RWPE2 (cell line): Measurements from ENCODE around the gene TIRAP.

Experiments used
- ATAC-seq: fragments of 200-7000 bp; cut with Tn5 transposase; 3 replicates; pipeline ENCODE4 v1.9.1; 2021; ENCODE audit warnings: low read depth
- DNase-seq: peaks from one replicate; pipeline ENCODE4 v3.0.0-alpha.2; 2020; ENCODE audit warnings: low spot score
- H3K27ac ChIP-seq: fragments of 450-650 bp; 2 replicates; pipeline ENCODE4 v1.5.1; 2017; ENCODE audit warnings: mild to moderate bottlenecking; ENCODE audit not compliant: poor library complexity, severe bottlenecking
- H3K27me3 ChIP-seq: fragments of 250-450 bp; sonication (Bioruptor Pico); 2 replicates; pipeline ENCODE4 v1.5.1; 2021; ENCODE audit warnings: mild to moderate bottlenecking, moderate library complexity; ENCODE audit not compliant: insufficient read depth, poor library complexity, severe bottlenecking
- H3K36me3 ChIP-seq: fragments of 250-450 bp; sonication (Bioruptor Pico); 2 replicates; pipeline ENCODE4 v1.5.1; 2020; ENCODE audit warnings: low read depth, mild to moderate bottlenecking, moderate library complexity
- H3K4me1 ChIP-seq: fragments of 250-450 bp; sonication (Bioruptor Pico); 2 replicates; pipeline ENCODE4 v1.5.1; 2021; ENCODE audit warnings: mild to moderate bottlenecking, moderate library complexity; ENCODE audit not compliant: insufficient read depth, poor library complexity, severe bottlenecking
- H3K4me3 ChIP-seq: fragments of 250-450 bp; sonication (Bioruptor Pico); 2 replicates; pipeline ENCODE4 v1.5.1; 2021; ENCODE audit warnings: mild to moderate bottlenecking, moderate library complexity; ENCODE audit not compliant: severe bottlenecking
- H3K9me3 ChIP-seq: fragments of 250-450 bp; sonication (Bioruptor Pico); 2 replicates; pipeline ENCODE4 v1.5.1; 2021; ENCODE audit warnings: mild to moderate bottlenecking, moderate library complexity; ENCODE audit not compliant: severe bottlenecking
- TF ChIP-seq, protein P1 (sequence below): fragments of 450-650 bp; IDR thresholded peaks from one replicate; pipeline ENCODE4 v1.5.1; 2017; ENCODE audit warnings: mild to moderate bottlenecking, moderate library complexity; ENCODE audit not compliant: poor library complexity, severe bottlenecking

TIRAP gene

DNA sequence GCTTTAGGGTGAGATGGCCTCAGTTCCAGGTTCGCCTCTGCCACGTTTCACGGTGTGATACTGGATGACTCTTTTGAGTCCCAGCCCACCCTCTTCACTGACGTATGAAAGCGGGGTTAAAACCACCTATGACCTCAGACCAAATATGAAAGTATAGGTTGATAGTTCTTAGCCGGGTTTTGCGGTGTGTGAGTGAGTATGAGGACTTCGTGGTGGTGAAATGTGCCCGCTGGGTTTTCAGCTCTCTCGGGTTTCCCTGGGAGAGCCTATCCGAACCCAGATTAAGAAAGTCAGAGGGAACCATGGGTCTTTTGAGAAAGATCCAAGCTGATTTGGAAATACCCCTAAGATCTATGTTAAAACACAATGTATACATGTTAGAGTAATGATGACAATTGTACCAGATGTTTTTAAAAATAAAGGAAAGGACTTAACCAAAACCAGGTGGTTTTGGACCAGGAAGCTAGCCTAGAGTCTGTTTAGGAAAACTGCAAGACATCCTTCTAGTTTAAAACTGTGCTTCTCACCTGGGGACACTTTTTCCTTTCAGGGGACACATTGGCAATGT lies 46.8 kb downstream of the TIRAP start:
- Histone ChIP-seq H3K27ac (no peak overlapping the region), H3K27me3 (no peaks in the 10 kb centered on the region), H3K9me3 (no peaks in the 10 kb centered on the region), H3K36me3 (no peaks in the 10 kb centered on the region), H3K4me3 (no peak overlapping the region), H3K4me1 (peaks cover 7% of the 10 kb centered on the region)
- no peak for ATAC-seq
- TF ChIP-seq, protein P1, sequence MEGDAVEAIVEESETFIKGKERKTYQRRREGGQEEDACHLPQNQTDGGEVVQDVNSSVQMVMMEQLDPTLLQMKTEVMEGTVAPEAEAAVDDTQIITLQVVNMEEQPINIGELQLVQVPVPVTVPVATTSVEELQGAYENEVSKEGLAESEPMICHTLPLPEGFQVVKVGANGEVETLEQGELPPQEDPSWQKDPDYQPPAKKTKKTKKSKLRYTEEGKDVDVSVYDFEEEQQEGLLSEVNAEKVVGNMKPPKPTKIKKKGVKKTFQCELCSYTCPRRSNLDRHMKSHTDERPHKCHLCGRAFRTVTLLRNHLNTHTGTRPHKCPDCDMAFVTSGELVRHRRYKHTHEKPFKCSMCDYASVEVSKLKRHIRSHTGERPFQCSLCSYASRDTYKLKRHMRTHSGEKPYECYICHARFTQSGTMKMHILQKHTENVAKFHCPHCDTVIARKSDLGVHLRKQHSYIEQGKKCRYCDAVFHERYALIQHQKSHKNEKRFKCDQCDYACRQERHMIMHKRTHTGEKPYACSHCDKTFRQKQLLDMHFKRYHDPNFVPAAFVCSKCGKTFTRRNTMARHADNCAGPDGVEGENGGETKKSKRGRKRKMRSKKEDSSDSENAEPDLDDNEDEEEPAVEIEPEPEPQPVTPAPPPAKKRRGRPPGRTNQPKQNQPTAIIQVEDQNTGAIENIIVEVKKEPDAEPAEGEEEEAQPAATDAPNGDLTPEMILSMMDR: no peak
- no peak for DNase-seq

DNA sequence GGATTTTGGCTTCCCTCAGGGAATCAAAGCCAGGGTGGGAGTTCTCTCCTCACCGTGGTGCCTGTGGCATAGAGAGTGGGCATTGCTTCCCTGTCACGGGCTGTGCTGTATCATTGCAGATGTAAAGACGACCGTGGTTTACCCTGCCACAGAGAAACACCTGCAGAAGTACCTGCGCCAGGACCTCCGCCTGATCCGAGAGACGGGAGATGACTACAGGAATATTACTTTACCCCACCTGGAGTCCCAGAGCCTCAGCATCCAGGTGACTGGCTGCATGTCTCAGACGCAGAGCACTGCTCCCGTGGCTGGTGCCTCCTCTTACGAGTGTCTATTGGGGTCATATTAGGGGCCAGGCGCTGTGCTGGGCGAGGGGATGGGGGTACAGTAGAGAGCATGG lies 48.4 kb downstream of the TIRAP start:
- DNase-seq: no peak
- H3K27ac ChIP-seq: no peak overlapping the region

DNA sequence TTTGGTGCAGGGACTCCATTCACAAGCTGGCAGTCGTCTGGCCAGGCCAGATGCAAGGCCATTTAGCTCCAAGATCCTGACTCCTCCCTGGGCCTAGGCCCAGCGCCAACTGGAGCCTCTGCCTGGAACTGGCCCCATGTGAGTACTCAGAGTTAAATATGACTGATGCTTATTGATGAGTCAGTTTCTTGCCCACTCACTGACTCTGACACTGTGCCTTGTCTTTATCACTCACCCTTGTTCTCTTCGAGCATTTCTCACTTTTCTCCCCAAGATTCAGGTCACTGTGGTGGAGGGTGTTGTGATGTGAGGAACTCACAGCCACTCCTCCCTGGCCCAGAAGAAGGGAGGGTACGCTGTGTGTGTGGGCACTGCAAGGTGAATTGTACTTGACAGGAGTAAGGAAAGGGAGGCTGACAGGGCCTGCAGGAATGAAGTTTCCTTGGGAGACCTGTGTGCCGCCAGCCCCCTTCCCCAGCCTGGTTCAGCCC lies 49.4 kb downstream of the TIRAP start:
- peak; percentile 96 for ATAC-seq
- TF ChIP-seq, protein P1: no peak
- H3K9me3 ChIP-seq: no peaks in the 10 kb centered on the region
- peak overlapping the region; percentile 40 for H3K27ac ChIP-seq
- H3K4me3 ChIP-seq: no peak overlapping the region
- DNase-seq: peak; percentile 68
- H3K36me3 ChIP-seq: no peaks in the 10 kb centered on the region
- H3K4me1 ChIP-seq: peaks cover 7% of the 10 kb centered on the region
- no peaks in the 10 kb centered on the region for H3K27me3 ChIP-seq

More for the DNA sequence above, 48.4 kb downstream of the TIRAP start:
- Histone ChIP-seq H3K27me3 (no peaks in the 10 kb centered on the region), H3K4me1 (peaks cover 7% of the 10 kb centered on the region), H3K4me3 (no peak overlapping the region), H3K36me3 (no peaks in the 10 kb centered on the region), H3K9me3 (no peaks in the 10 kb centered on the region)
- ATAC-seq: no peak
- TF ChIP-seq, protein P1: no peak

DNA sequence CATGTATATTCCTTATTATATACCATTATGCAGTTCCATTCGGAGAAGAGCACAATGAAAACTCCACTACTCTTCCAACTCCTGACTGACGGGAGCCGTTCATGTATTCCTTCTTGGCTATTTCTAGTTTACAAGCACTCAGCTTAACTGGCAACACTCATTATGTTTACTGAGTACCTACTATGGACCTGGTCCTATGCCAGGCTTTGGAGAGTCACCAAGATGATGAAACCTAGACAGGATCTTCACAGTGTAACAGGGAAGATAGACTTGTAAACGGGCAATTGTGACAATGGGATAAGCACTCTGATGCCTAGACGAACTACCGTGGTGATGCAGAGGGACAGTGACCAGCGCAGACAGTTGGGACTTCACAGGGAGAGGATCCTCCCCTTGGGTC lies 50.2 kb downstream of the TIRAP start:
- no peak for ATAC-seq
- Histone ChIP-seq H3K36me3 (no peaks in the 10 kb centered on the region), H3K27ac (no peak overlapping the region), H3K27me3 (no peaks in the 10 kb centered on the region), H3K4me3 (no peak overlapping the region), H3K9me3 (no peaks in the 10 kb centered on the region), H3K4me1 (peaks cover 7% of the 10 kb centered on the region)
- peak; percentile 5 for DNase-seq
- TF ChIP-seq, protein P1: no peak
